ENCODE measurements around the gene TNIP2. TPM values are rescaled to one million over a fixed set of nuclear protein-coding genes. Genes with fewer than 3 reads are reported as not detected.
"Not testable (repeated sequence)": the region's sequence is repeated elsewhere in the genome, so short reads cannot be mapped to it uniquely, and the experiment has no call there.

TNIP2 gene
- total RNA-seq, 1 donor from 2014 or later = 5.9 TPM

- no peak for DNase-seq
Observed at GRCh38 chr4:2767705-2768074, 11.6 kb upstream of the TNIP2 start.

GRCh38 chr4:2767046-2767704 is 11.0 kb upstream of the TNIP2 start:
- DNase-seq = no peak

GRCh38 chr4:2765832-2766526 is 9.8 kb upstream of the TNIP2 start:
- no peak for DNase-seq

- DNase-seq = no peak
Observed at GRCh38 chr4:2763511-2763967, 7.4 kb upstream of the TNIP2 start.

- DNase-seq = not testable (repeated sequence)
Observed at GRCh38 chr4:2762486-2763370, 6.6 kb upstream of the TNIP2 start.

- DNase-seq = no peak
Observed at GRCh38 chr4:2762048-2762447, 5.9 kb upstream of the TNIP2 start.

- no peak for DNase-seq
Observed at GRCh38 chr4:2761035-2761923, 5.1 kb upstream of the TNIP2 start.

- no peak for DNase-seq
Observed at GRCh38 chr4:2757426-2757825, 1.3 kb upstream of the TNIP2 start.

GRCh38 chr4:2756691-2757350 is 685 bp upstream of the TNIP2 start:
- no peak for DNase-seq

GRCh38 chr4:2754848-2755819 is 1.0 kb downstream of the TNIP2 start:
- no peak for DNase-seq

GRCh38 chr4:2753436-2753835 is 2.7 kb downstream of the TNIP2 start:
- no peak for DNase-seq

- DNase-seq = no peak
Observed at GRCh38 chr4:2750719-2751605, 5.2 kb downstream of the TNIP2 start.

GRCh38 chr4:2746891-2747695 is 9.0 kb downstream of the TNIP2 start:
- DNase-seq = no peak

- no peak for DNase-seq
Observed at GRCh38 chr4:2745981-2746806, 9.9 kb downstream of the TNIP2 start.

- no peak for DNase-seq
Observed at GRCh38 chr4:2745516-2745915, 10.6 kb downstream of the TNIP2 start.

- DNase-seq = no peak
Observed at GRCh38 chr4:2744576-2745270, 11.4 kb downstream of the TNIP2 start.

All from occipital lobe (tissue), 2 donors.